MCF 10A (cell line): ENCODE results near the gene PXMP4. TPM values are rescaled to one million over a fixed set of nuclear protein-coding genes. Genes with fewer than 3 reads are reported as not detected.
A peak's percentile ranks its signal among the peaks of the same experiment; 100 is the strongest.

Experiments
- BruUV-seq: library from RNA; stranded (reverse); fragments of 400-500 nt; replicated peaks from 2 replicates; lab custom pipeline; 2021; lab: Mats Ljungman, UMichigan
- CTCF ChIA-PET: fragments of 300-600 bp; sonication (Branson Sonifier 250); formaldehyde crosslinking; extraction: SDS; loops from one replicate; lab custom pipeline; 2021; ENCODE audit warnings: antibody characterized with exemption, inconsistent platforms; lab: Yijun Ruan, JAX
- POLR2A ChIA-PET: fragments of 300-600, 350-650 bp; sonication (Branson Sonifier 250); formaldehyde crosslinking; extraction: SDS; loops from one replicate; lab custom pipeline; 2020; ENCODE audit warnings: antibody characterized with exemption, inconsistent platforms; lab: Yijun Ruan, JAX
- DNase-seq: peaks from one replicate; pipeline ENCODE4 v3.0.0-alpha.2; 2018; ENCODE audit not compliant: unreplicated experiment
- H3K27ac Mint-ChIP-seq: one replicate; pipeline ENCODE4 v1.8.0; 2022; ENCODE audit warnings: mild to moderate bottlenecking, low read depth, mixed read lengths; ENCODE audit not compliant: unreplicated experiment
- H3K27me3 Mint-ChIP-seq: one replicate; pipeline ENCODE4 v1.8.0; 2022; ENCODE audit warnings: mixed read lengths; ENCODE audit not compliant: insufficient read depth, unreplicated experiment
- H3K36me3 Mint-ChIP-seq: one replicate; pipeline ENCODE4 v1.8.0; 2022; ENCODE audit warnings: mild to moderate bottlenecking, moderate library complexity, mixed read lengths; ENCODE audit not compliant: insufficient read depth, unreplicated experiment
- H3K4me1 Mint-ChIP-seq: one replicate; pipeline ENCODE4 v1.8.0; 2022; ENCODE audit warnings: mixed read lengths; ENCODE audit not compliant: insufficient read depth, unreplicated experiment
- H3K4me3 Mint-ChIP-seq: one replicate; pipeline ENCODE4 v1.8.0; 2022; ENCODE audit warnings: mild to moderate bottlenecking, moderate library complexity, mixed read lengths; ENCODE audit not compliant: unreplicated experiment
- H3K9me3 Mint-ChIP-seq: one replicate; pipeline ENCODE4 v1.8.0; 2022; ENCODE audit warnings: mixed read lengths; ENCODE audit not compliant: unreplicated experiment
- CTCF ChIP-seq: fragments of 200-600 bp; IDR thresholded peaks from one replicate; pipeline ENCODE4 v1.8.0; 2022; ENCODE audit warnings: antibody characterized with exemption, mild to moderate bottlenecking; ENCODE audit not compliant: unreplicated experiment
- intact Hi-C: fragments of 100-400 bp; cut with micrococcal nuclease; formaldehyde crosslinking; loops from 2 replicates; pipeline ENCODE4 v1.14.1; 2022
- total RNA-seq: library from RNA; stranded (reverse); gene quantifications from 2 replicates; pipeline ENCODE4 v1.2.3, GENCODE V29; 2022

The PXMP4 gene
- total RNA-seq, 1 experiment from 2014 or later, result 3.9 TPM

GRCh38 chr20:33725607-33726264 is 5.6 kb upstream of the PXMP4 start:
- intact Hi-C loops, result no loop called here
- ChIA-PET POLR2A (interaction anchor here (2.2 kb wide), 1 partner anchor 86 kb away, joined by 9 read pairs; the partner anchor contains the start of gene CHMP4B), CTCF (interaction anchor here (0.7 kb wide), 1 partner anchor 496 kb away, joined by 3 read pairs; no protein-coding TSS in a partner anchor)
- H3K4me3 Mint-ChIP-seq, result no peak overlapping the region
- no peak for TF ChIP-seq CTCF
- H3K9me3 Mint-ChIP-seq, result no peaks in the 10 kb centered on the region
- no peak overlapping the region for H3K27ac Mint-ChIP-seq
- peaks cover 5% of the 10 kb centered on the region for H3K36me3 Mint-ChIP-seq
- DNase-seq, result no peak
- H3K27me3 Mint-ChIP-seq, result no peaks in the 10 kb centered on the region
- H3K4me1 Mint-ChIP-seq, result no peaks in the 10 kb centered on the region
- BruUV-seq, result no TSS peak

- Mint-ChIP-seq H3K27me3 (no peaks in the 10 kb centered on the region), H3K9me3 (peaks cover 7% of the 10 kb centered on the region), H3K4me3 (no peak overlapping the region), H3K27ac (no peak overlapping the region), H3K4me1 (peaks cover 6% of the 10 kb centered on the region), H3K36me3 (peaks cover 11% of the 10 kb centered on the region)
- TF ChIP-seq CTCF, result no peak
- DNase-seq, result peak; percentile 72
- intact Hi-C loops, result no loop called here
- no TSS peak for BruUV-seq
- POLR2A ChIA-PET, result no interaction called here
- CTCF ChIA-PET, result interaction anchor here (0.6 to 1.1 kb wide), 4 partner anchors 28 to 157 kb away, joined by 3 to 5 read pairs (median 4); no protein-coding TSS in a partner anchor
Measured at GRCh38 chr20:33724439-33725094, 4.5 kb upstream of the PXMP4 start.

- CTCF ChIA-PET, result interaction anchor here (0.6 to 2.4 kb wide), 4 partner anchors 34 to 577 kb away, joined by 3 to 7 read pairs (median 3); partner anchors contain the start of gene E2F1
- H3K27ac Mint-ChIP-seq, result no peak overlapping the region
- no TSS peak for BruUV-seq
- peak overlapping the region; percentile 67 for H3K4me3 Mint-ChIP-seq
- peaks cover 11% of the 10 kb centered on the region for H3K36me3 Mint-ChIP-seq
- H3K4me1 Mint-ChIP-seq, result peaks cover 9% of the 10 kb centered on the region
- peaks cover 7% of the 10 kb centered on the region for H3K9me3 Mint-ChIP-seq
- TF ChIP-seq CTCF, result no peak
- H3K27me3 Mint-ChIP-seq, result no peaks in the 10 kb centered on the region
- intact Hi-C loops, result no loop called here
- POLR2A ChIA-PET, result interaction anchor here (2.4 to 3.2 kb wide), 3 partner anchors 12 to 272 kb away, joined by 13 to 37 read pairs (median 26); partner anchors contain the start of genes ACTL10, RALY and ZNF341
- no peak for DNase-seq
Measured at GRCh38 chr20:33721391-33722140, 1.5 kb upstream of the PXMP4 start.
